Measurements from ENCODE around the gene TRIM59. TPM values are rescaled to one million over a fixed set of nuclear protein-coding genes. Genes with fewer than 3 reads are reported as not detected.
"Not testable (repeated sequence)": the region's sequence is repeated elsewhere in the genome, so short reads cannot be mapped to it uniquely, and the experiment has no call there.

Gene TRIM59
- total RNA-seq, 4 donors from 2014 or later = 0.32 to 1.6 (median 1.4) TPM

GRCh38 chr3:160460033-160460432 lies 10.4 kb upstream of the TRIM59 start:
- TF ChIP-seq, protein P1, sequence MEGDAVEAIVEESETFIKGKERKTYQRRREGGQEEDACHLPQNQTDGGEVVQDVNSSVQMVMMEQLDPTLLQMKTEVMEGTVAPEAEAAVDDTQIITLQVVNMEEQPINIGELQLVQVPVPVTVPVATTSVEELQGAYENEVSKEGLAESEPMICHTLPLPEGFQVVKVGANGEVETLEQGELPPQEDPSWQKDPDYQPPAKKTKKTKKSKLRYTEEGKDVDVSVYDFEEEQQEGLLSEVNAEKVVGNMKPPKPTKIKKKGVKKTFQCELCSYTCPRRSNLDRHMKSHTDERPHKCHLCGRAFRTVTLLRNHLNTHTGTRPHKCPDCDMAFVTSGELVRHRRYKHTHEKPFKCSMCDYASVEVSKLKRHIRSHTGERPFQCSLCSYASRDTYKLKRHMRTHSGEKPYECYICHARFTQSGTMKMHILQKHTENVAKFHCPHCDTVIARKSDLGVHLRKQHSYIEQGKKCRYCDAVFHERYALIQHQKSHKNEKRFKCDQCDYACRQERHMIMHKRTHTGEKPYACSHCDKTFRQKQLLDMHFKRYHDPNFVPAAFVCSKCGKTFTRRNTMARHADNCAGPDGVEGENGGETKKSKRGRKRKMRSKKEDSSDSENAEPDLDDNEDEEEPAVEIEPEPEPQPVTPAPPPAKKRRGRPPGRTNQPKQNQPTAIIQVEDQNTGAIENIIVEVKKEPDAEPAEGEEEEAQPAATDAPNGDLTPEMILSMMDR (IDR thresholded peaks at IDR 0.05) = no peak
- ATAC-seq (ENCODE audit: low FRiP score) (no peak), DNase-seq (ENCODE audit: low spot score) (no peak)

- TF ChIP-seq, protein P1 (IDR thresholded peaks at IDR 0.05) = no peak
- ATAC-seq (ENCODE audit: low FRiP score) = no peak
These were observed 9.9 kb upstream of the TRIM59 start for GRCh38 chr3:160459450-160459970.

DNA sequence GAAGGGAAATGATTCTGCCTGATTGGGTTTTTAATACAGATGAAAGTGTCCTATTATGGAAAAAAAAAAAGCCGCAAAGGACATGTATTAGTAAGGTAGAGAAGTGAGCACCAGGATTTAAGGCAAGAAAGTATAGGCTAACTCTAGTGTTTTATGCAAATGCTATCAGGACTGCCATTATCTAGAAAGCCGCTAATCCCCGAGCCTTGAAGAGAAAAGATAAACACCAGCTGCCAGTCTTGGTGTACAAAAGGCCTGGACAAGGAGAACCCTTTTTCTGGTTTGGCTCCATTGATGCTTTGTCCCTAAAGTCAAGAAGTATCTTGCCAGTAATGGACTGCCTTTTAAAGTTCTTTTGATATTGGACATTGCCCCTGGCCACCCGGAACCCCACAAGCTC lies 8.6 kb upstream of the TRIM59 start:
- no peak for DNase-seq (ENCODE audit: low spot score)
- ATAC-seq (ENCODE audit: low FRiP score) = no peak
- TF ChIP-seq, protein P1 (IDR thresholded peaks at IDR 0.05) = no peak

More at GRCh38 chr3:160459450-160459970, 9.9 kb upstream of the TRIM59 start:
- no peak for DNase-seq (ENCODE audit: low spot score)

DNA sequence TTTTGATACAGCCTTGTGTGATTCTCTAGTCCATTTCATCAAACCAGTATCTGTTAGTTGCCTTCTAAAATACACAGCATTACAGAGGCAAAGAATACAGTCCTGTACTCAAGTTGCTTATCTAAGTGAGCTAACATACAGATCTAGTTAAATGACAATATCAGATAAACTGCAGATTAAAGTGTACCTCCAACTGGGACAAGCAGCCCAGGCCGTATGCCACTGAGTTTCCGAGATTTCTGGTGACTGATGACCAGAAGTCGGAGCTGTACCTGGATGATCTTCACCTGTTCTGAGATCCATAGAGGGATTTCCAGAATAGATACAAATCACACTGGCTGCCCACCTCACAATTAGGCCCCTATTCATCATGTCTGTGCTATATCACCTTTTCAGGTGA lies 6.3 kb upstream of the TRIM59 start:
- ATAC-seq (ENCODE audit: low FRiP score) = no peak
- no peak for DNase-seq (ENCODE audit: low spot score)
- TF ChIP-seq, protein P1 (IDR thresholded peaks at IDR 0.05) = no peak

- TF ChIP-seq, protein P1 (IDR thresholded peaks at IDR 0.05) = no peak
- DNase-seq (ENCODE audit: low spot score) (no peak), ATAC-seq (ENCODE audit: low FRiP score) (no peak)
These were observed 5.4 kb upstream of the TRIM59 start for GRCh38 chr3:160454995-160455394.

GRCh38 chr3:160452251-160452650 lies 2.7 kb upstream of the TRIM59 start:
- ATAC-seq (ENCODE audit: low FRiP score); DNase-seq (ENCODE audit: low spot score): not testable (repeated sequence)

DNA sequence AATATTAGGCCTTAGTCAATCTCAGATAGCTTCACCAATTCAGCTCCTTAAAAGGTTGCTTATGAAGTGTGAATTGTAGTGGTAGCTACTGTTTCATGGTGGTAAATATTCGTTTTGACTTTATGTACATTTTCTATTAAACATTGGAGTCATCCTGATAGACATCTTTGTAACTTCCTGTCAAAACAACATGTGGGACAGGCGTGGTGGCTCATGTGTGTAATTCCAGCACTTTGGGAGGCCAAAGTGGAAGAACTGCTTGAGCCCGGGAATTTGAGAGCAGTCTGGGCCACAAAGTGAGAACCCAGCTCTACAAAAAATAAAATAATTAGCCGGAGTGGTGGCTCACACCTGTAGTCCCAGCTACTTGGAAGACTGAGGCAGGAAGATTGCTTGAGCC lies 2.0 kb upstream of the TRIM59 start:
- ATAC-seq (ENCODE audit: low FRiP score) (no peak), DNase-seq (ENCODE audit: low spot score) (no peak)
- TF ChIP-seq, protein P1 (IDR thresholded peaks at IDR 0.05) = no peak

DNA sequence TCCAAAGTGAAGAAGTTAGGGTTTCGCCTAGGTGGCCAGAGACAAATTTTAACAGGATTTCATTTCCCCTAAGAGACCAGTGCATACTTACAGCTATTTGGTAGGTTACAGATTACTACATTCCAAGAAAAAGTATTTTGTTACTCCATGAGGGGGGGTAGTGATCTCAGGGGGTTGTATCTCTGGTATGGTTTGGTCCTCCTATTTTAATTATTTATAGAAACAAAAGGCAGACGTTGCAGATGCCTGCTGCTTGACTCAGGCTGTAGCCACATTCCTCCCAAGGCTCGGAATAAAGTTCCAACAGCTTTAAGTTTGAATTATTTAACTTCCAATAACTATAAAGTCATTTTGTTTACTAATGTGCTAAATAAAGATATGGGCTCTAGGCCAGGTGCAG lies 1.3 kb upstream of the TRIM59 start:
- TF ChIP-seq, protein P1 (IDR thresholded peaks at IDR 0.05) = no peak
- DNase-seq (ENCODE audit: low spot score) = no peak
- ATAC-seq (ENCODE audit: low FRiP score) = no peak

Data from omental fat pad (tissue), 4 donors.